HepG2 (cell line): ENCODE measurements around the gene SAP25. TPM values are rescaled to one million over a fixed set of nuclear protein-coding genes. Genes with fewer than 3 reads are reported as not detected.

Source experiments
- CBX2 ChIP-seq, 2 experiments: fragments of 200-600 bp in 1 of 2; sonication (generic); formaldehyde crosslinking in 1 of 2; IDR thresholded peaks; 2 replicates each; pipeline versions ENCODE4 v1.7.0 to v1.8.1; 2018 to 2022; ENCODE audit warnings: low read depth in 2 of 2, low read length in 1 of 2, mild to moderate bottlenecking in 1 of 2, missing genetic modification reagents in 1 of 2
- GABPB1 ChIP-seq: IDR thresholded peaks from 2 replicates; pipeline ENCODE4 v1.6.1; 2016; ENCODE audit warnings: mild to moderate bottlenecking, missing genetic modification reagents, moderate library complexity, missing compliant biosample characterization
- HDAC1 ChIP-seq: sonication (generic); formaldehyde crosslinking; IDR thresholded peaks from 2 replicates; pipeline ENCODE4 v1.5.1; 2020; ENCODE audit warnings: mild to moderate bottlenecking, missing genetic modification reagents
- ISL2 ChIP-seq: sonication (generic); formaldehyde crosslinking; IDR thresholded peaks from 2 replicates; pipeline ENCODE4 v1.5.0; 2020; ENCODE audit warnings: missing genetic modification reagents
- NFIB ChIP-seq: sonication (generic); formaldehyde crosslinking; IDR thresholded peaks from 2 replicates; pipeline ENCODE4 v1.9.0; 2021; ENCODE audit warnings: missing genetic modification reagents, mild to moderate bottlenecking, borderline replicate concordance
- ZNF12 ChIP-seq: sonication (generic); formaldehyde crosslinking; IDR thresholded peaks from 2 replicates; pipeline ENCODE4 v1.5.0; 2020; ENCODE audit warnings: missing genetic modification reagents
- polyA plus RNA-seq, 8 experiments: library from polyadenylated mRNA; depleted of rRNA in 3 of 8; stranded (reverse) in 7 of 8; unstranded in 1 of 8; fragments of >200 nt; fragmentation: Illumina TruSeq in 4 of 8; extraction: Trizol in 4 of 8; gene quantifications; 2 replicates each; pipeline versions ENCODE4 v1.2.1 to v1.2.3, GENCODE V29; 2011 to 2016; ENCODE audit warnings: low read depth in 4 of 8, missing spikeins in 1 of 8, mixed read lengths in 1 of 8; ENCODE audit not compliant: insufficient read depth in 1 of 8
- total RNA-seq, 5 experiments: library from RNA; depleted of rRNA; stranded (reverse); fragments of >200 nt; fragmentation: Illumina TruSeq; extraction: Trizol; gene quantifications; 2 replicates each; pipeline ENCODE4 v1.2.3, GENCODE V29; 2016; ENCODE audit warnings: low read depth in 1 of 5
- TF ChIP-seq, protein P1 (sequence below): sonication (generic); formaldehyde crosslinking; IDR thresholded peaks from 2 replicates; pipeline ENCODE4 v1.4.0; 2020; ENCODE audit warnings: mild to moderate bottlenecking, missing genetic modification reagents
- TF ChIP-seq, protein P2 (sequence below): sonication (generic); formaldehyde crosslinking; IDR thresholded peaks from 2 replicates; pipeline ENCODE4 v1.4.0; 2020; ENCODE audit warnings: missing genetic modification reagents, mild to moderate bottlenecking, borderline replicate concordance

Gene SAP25
- total and polyA plus RNA-seq, 2 of the 13 experiments (the other 11 are each of a cell fraction or from before 2014, with no cell fraction given), result 0.15 to 0.20 TPM

DNA sequence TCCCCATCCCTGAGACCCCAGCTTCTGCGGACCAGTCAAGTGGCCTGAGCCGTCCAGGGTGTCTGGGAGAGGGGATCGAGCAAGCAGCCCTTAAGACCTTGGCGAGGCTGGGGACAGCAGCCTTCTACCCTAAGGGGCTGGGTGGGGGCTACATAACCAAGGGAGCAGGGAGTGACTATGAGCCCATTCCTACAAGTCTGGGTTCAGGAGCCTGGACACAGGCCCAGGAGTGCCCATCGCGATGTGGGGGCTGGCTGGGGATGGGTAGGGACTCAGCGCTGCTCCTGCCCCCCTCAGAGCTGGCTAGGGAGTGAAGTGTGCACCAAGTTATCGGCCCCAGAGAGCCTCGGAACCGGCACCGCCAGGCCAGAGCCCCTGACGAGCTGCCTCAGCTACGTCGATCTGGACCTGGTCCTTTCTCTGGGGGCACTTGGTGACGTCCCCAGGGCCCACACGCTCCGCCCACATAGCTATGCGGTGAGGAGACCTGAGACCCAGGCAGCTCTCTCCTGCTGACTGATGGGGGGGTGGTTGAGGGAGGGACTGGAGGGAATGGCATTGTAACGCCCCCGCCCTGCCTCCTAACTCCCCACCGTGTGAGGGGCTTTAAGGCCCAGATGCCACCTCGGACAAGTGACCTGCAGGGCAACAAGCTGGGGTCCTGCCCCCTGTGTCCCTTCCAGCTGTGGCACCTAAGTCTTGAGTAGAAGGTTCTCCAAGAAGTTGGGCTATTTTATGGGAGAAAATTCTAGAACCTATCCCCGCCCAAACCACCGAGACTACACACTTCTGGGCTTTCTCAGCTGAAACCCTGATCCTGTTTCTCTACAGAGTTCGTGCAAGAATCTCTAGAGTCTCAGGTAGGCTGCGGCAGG lies 2.5 kb downstream of the SAP25 start (continued):
- TF ChIP-seq, protein P1, sequence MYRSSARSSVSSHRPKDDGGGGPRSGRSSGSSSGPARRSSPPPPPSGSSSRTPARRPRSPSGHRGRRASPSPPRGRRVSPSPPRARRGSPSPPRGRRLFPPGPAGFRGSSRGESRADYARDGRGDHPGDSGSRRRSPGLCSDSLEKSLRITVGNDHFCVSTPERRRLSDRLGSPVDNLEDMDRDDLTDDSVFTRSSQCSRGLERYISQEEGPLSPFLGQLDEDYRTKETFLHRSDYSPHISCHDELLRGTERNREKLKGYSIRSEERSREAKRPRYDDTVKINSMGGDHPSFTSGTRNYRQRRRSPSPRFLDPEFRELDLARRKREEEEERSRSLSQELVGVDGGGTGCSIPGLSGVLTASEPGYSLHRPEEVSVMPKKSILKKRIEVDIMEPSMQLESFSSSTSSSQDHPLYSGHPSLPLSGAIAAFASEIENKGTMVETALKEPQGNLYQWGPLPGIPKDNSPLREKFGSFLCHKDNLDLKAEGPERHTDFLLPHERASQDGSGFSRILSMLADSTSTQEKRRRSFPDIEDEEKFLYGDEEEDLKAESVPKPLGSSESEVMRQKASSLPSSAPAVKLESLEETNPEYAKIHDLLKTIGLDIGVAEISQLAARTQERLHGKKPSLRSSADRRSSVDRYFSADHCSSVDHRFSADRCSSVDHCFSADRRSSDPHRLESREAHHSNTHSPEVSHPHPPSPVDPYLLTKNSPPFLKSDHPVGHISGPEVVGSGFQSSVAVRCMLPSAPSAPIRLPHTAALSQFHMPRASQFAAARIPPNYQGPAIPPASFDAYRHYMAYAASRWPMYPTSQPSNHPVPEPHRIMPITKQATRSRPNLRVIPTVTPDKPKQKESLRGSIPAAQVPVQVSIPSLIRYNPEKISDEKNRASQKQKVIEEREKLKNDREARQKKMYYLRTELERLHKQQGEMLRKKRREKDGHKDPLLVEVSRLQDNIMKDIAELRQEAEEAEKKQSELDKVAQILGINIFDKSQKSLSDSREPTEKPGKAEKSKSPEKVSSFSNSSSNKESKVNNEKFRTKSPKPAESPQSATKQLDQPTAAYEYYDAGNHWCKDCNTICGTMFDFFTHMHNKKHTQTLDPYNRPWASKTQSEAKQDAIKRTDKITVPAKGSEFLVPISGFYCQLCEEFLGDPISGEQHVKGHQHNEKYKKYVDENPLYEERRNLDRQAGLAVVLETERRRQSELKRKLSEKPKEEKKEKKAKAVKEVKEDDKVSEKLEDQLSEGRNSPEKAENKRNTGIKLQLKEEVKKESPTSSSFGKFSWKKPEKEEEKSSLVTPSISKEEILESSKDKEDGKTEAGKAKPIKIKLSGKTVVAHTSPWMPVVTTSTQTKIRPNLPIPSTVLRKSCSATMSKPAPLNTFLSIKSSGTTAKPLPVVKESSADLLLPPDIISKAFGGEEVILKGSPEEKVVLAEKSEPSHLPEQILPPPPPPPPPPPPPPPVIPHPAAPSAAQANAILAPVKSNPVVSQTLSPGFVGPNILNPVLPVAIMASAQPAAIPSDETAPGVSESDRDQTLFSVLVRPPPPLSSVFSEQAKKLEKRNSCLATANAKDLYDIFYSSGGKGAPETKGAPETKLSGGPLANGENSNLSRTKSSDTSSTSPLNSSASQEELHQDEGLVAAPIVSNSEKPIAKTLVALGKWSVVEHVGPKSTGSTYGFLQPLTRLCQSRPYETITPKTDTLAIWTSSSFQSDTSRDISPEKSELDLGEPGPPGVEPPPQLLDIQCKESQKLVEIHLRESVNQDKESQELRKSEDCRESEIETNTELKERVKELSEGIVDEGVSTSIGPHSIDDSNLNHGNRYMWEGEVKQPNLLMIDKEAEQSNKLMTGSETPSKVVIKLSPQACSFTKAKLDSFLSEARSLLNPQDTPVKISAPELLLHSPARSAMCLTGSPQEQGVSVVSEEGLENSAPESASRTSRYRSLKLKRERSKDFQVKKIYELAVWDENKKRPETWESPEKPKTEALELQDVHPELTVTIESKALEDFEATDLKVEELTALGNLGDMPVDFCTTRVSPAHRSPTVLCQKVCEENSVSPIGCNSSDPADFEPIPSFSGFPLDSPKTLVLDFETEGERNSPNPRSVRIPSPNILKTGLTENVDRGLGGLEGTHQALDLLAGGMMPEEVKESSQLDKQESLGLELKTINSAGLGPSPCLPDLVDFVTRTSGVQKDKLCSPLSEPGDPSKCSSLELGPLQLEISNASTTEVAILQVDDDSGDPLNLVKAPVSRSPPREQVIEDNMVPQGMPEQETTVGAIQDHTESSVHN (CRISPR knock-in tag), result peak; percentile 75; the same call in 1 of the 2 replicates
- TF ChIP-seq ZNF12 (CRISPR knock-in tag) (no peak), CBX2 (IDR thresholded peaks at IDR 0.05; ENCODE audit: low read depth, low read length) (no peak), CBX2 (CRISPR knock-in tag; IDR thresholded peaks at IDR 0.05; ENCODE audit: low read depth) (no peak), GABPB1 (peak; percentile 51), ISL2 (CRISPR knock-in tag) (no peak), HDAC1 (CRISPR knock-in tag) (no peak; the same call in 1 of the 2 replicates), NFIB (no peak)
- TF ChIP-seq, protein P2, sequence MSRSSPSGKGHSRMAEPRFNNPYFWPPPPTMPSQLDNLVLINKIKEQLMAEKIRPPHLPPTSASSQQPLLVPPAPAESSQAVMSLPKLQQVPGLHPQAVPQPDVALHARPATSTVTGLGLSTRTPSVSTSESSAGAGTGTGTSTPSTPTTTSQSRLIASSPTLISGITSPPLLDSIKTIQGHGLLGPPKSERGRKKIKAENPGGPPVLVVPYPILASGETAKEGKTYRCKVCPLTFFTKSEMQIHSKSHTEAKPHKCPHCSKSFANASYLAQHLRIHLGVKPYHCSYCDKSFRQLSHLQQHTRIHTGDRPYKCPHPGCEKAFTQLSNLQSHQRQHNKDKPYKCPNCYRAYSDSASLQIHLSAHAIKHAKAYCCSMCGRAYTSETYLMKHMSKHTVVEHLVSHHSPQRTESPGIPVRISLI (CRISPR knock-in tag), result peak; percentile 79; the same call in 1 of the 2 replicates
- TF ChIP-seq, all 625 proteins: peak for 146
